Fibroblast of pulmonary artery (primary cell): ENCODE measurements around the gene ADGRG4.
A peak's percentile ranks its signal among the peaks of the same experiment; 100 is the strongest.
"Not testable (repeated sequence)": the region's sequence is repeated elsewhere in the genome, so short reads cannot be mapped to it uniquely, and the experiment has no call there.

Source experiments
- DNase-seq: peaks from one replicate; pipeline ENCODE4 v3.0.0-alpha.2; 2010; ENCODE audit warnings: low read depth
- H3K4me3 ChIP-seq: replicated peaks from 2 replicates; pipeline ENCODE4 v1.5.1; 2011; ENCODE audit warnings: low read depth, mild to moderate bottlenecking, control low read depth, low read length, moderate library complexity
- CTCF ChIP-seq: IDR thresholded peaks from 2 replicates; pipeline ENCODE4 v1.5.1; 2011; ENCODE audit warnings: mild to moderate bottlenecking, control low read depth, low read length, inconsistent platforms; ENCODE audit errors: missing control alignments

The ADGRG4 gene

GRCh38 chrX:136300721-136301120 lies at the start of gene ADGRG4:
Gene ADGRG4 (plus strand): TSS chrX:136300963. CDS start chrX:136308778, 7,815 bp downstream.
- not testable (repeated sequence) for DNase-seq, H3K4me3 ChIP-seq

GRCh38 chrX:136251041-136251991 lies 49.4 kb upstream of the ADGRG4 start, which contains the start of gene MAP7D3:
Gene MAP7D3 (minus strand): TSS chrX:136251400. CDS start chrX:136251358, 42 bp downstream.
- TF ChIP-seq CTCF, result no peak
- H3K4me3 ChIP-seq, result peak within 1 kb of the TSS; percentile 66
- peak; percentile 46 for DNase-seq

GRCh38 chrX:136255541-136255940 lies 45.2 kb upstream of the ADGRG4 start:
- no peak for TF ChIP-seq CTCF
- H3K4me3 ChIP-seq, result no peak overlapping the region
- no peak for DNase-seq

- DNase-seq, result no peak
- no peak overlapping the region for H3K4me3 ChIP-seq
- no peak for TF ChIP-seq CTCF
These were observed 44.7 kb upstream of the ADGRG4 start for GRCh38 chrX:136256026-136256425.

GRCh38 chrX:136258951-136259350 lies 41.8 kb upstream of the ADGRG4 start:
- no peak for TF ChIP-seq CTCF
- DNase-seq, result no peak
- H3K4me3 ChIP-seq, result no peak overlapping the region

GRCh38 chrX:136259543-136259942 lies 41.2 kb upstream of the ADGRG4 start:
- H3K4me3 ChIP-seq, result no peak overlapping the region
- DNase-seq, result peak; percentile 76
- TF ChIP-seq CTCF, result no peak

- no peak for TF ChIP-seq CTCF
- H3K4me3 ChIP-seq, result no peak overlapping the region
- DNase-seq, result peak; percentile 66
These were observed 40.0 kb upstream of the ADGRG4 start for GRCh38 chrX:136260776-136261175.
